Spleen (tissue), 11 donors: ENCODE results near the gene RAC2. TPM values are rescaled to one million over a fixed set of nuclear protein-coding genes. Genes with fewer than 3 reads are reported as not detected.

Source experiments
- DNase-seq: peaks from one replicate; pipeline ENCODE4 v3.0.0-alpha.2; 2020
- H3K27ac ChIP-seq, 8 donors: fragments of 200-600 bp; sonication (generic) in 7 of 8; 1 replicate in 4 of 8; 2 replicates in 4 of 8; pipeline versions ENCODE4 v1.5.0 to v1.8.0; 2016 to 2021; ENCODE audit warnings: inconsistent platforms in 4 of 8, mild to moderate bottlenecking in 4 of 8, moderate library complexity in 1 of 8
- H3K27me3 ChIP-seq, 7 donors: fragments of 200-600 bp; sonication (generic) in 6 of 7; replicated peaks in 1 of 7; 1 replicate in 4 of 7; 2 replicates in 3 of 7; pipeline versions ENCODE4 v1.5.0 to v1.8.0; 2016 to 2021; ENCODE audit warnings: inconsistent platforms in 3 of 7, mild to moderate bottlenecking in 1 of 7
- H3K36me3 ChIP-seq, 6 donors: fragments of 200-600 bp; sonication (generic) in 5 of 6; 1 replicate in 4 of 6; 2 replicates in 2 of 6; pipeline versions ENCODE4 v1.5.0 to v1.8.0; 2016 to 2021; ENCODE audit warnings: inconsistent platforms in 2 of 6
- H3K4me1 ChIP-seq, 6 donors: fragments of 200-600 bp; sonication (generic) in 5 of 6; 1 replicate in 3 of 6; 2 replicates in 3 of 6; pipeline versions ENCODE4 v1.5.0 to v1.8.0; 2016 to 2021; ENCODE audit warnings: inconsistent platforms in 3 of 6
- H3K4me3 ChIP-seq, 8 donors: fragments of 200-600 bp; sonication (generic) in 7 of 8; 1 replicate in 4 of 8; 2 replicates in 4 of 8; pipeline versions ENCODE4 v1.5.0 to v1.8.0; 2016 to 2021; ENCODE audit warnings: inconsistent platforms in 4 of 8, mild to moderate bottlenecking in 4 of 8, moderate library complexity in 2 of 8
- H3K9me3 ChIP-seq, 8 donors: fragments of 200-600 bp; sonication (generic) in 7 of 8; 1 replicate in 4 of 8; 2 replicates in 4 of 8; pipeline versions ENCODE4 v1.5.0 to v1.8.0; 2016 to 2021; ENCODE audit warnings: inconsistent platforms in 4 of 8
- POLR2A ChIP-seq, 3 donors: fragments of 450-650 bp; IDR thresholded peaks; one replicate each; pipeline ENCODE4 v1.5.1; 2017; ENCODE audit warnings: antibody characterized with exemption in 3 of 3, mild to moderate bottlenecking in 1 of 3
- POLR2AphosphoS5 ChIP-seq, 3 donors: sonication (generic); formaldehyde crosslinking; IDR thresholded peaks; one replicate each; pipeline ENCODE4 v1.5.1; 2017; ENCODE audit warnings: antibody characterized with exemption in 3 of 3
- WGBS, 5 donors: extraction: QIAGEN DNeasy Blood & Tissue Kit in 3 of 5; methylation state at CpG; one replicate each; pipeline versions ENCODE4 v1.1.5 to v1.1.7; 2013 to 2018; 5-methylcytosine and 5-hydroxymethylcytosine counted together
- intact Hi-C: fragments of 100-400 bp; cut with DNase I; formaldehyde crosslinking; loops from one replicate; pipeline ENCODE4 v1.15.0; 2023; ENCODE audit warnings: low total_unique reads
- polyA plus RNA-seq, 3 donors: library from polyadenylated mRNA; stranded (reverse); fragments of 200-250 nt; gene quantifications; one replicate each; pipeline ENCODE4 v1.2.1, GENCODE V29; 2013
- total RNA-seq, 7 donors: library from RNA; depleted of rRNA in 3 of 7; stranded (reverse); fragments of >200 nt in 3 of 7; fragmentation: NEBNext Ultra II Directional in 4 of 7; extraction: Animal tissue kit (Norgen Biotek cat#: 25700) in 4 of 7; gene quantifications; one replicate each; pipeline versions ENCODE4 v1.1.0 to v1.2.1, GENCODE V29; 2016 to 2021
- TF ChIP-seq, protein P1 (sequence below), 11 experiments: fragments of 200-600 bp in 7 of 11; fragments of 450-650 bp in 4 of 11; sonication (generic) in 4 of 11; IDR thresholded peaks in 8 of 11; conservative IDR thresholded peaks in 3 of 11; 1 replicate in 7 of 11; 2 replicates in 4 of 11; pipeline versions ENCODE4 v1.4.0 to v1.8.0; 2016 to 2021; ENCODE audit warnings: antibody characterized with exemption in 11 of 11, inconsistent platforms in 4 of 11, mild to moderate bottlenecking in 1 of 11
- donor health status: healthy with polysubstance abuse.
- donor health status: DM: no; HTN: no; CAD: no; lungs with moderate emphysema.
- donor health status: DM: no; HTN: no; CAD: no.
- donor health status: Bipolar disorder and iron deficiency.
- donor health status: healthy.
- donor health status: DM: no; HTN: no; CAD: no.
- donor health status: DM: yes; HTN: yes; CAD: no.

RAC2 gene
- total and polyA plus RNA-seq, 10 donors, result 270 to 493 (median 393) TPM

DNA sequence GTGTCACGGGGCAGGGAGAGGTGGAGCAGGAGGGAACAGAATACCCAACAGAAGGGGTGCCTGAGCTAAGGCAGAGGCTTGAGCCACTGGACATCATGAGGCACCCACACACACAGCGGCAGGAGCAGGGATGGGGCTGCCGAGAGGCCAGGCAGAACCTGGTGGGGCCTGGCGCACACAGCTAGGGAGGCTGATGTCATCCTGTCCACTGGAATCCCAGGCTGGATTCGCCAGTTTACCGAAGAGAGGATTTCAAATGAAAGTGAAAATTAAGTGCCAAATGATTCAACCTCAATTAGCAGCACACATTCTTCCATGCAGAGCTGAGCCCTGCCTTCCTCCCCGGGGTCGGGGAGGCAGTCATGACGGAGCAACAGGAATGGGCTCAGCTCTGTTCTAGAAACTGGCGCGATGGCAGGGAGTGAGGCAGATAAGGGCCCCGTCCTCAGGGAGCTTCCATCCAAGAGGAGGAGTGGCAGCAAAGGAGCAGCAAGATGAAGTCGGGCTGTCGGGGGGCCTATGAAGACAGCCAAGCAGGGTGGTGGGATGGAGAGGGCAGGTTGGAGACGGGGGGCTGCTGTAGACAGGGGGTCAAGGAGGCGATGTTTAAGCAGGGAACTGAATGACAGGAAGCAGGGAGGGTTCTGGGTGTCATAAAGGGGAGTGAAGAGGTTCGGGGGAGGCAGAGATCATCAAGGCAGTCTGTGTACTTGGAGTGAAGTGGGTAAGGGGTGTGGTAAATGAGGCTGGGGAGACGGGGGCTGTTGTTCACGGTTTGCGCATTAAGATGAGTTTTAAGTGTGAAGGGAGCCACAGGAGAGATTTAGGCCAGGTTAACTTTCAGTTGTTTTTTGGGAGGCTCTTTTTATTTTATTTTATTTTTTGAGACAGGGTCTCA lies 6.4 kb downstream of the RAC2 start:
- no peaks in the 10 kb centered on the region for H3K9me3 ChIP-seq
- WGBS, 5 donors, result 68 to 79% (median 75%) methylated on average over 20 of the region's 20 CpGs
- H3K4me3 ChIP-seq, result peak overlapping the region in 4 of 8 donors; percentile 1 to 56 (median 12)
- intact Hi-C loops, result no loop called here
- H3K36me3 ChIP-seq, result peaks cover 0 to 96% (median 58%) of the 10 kb centered on the region in 6 donors
- TF ChIP-seq, protein P1, sequence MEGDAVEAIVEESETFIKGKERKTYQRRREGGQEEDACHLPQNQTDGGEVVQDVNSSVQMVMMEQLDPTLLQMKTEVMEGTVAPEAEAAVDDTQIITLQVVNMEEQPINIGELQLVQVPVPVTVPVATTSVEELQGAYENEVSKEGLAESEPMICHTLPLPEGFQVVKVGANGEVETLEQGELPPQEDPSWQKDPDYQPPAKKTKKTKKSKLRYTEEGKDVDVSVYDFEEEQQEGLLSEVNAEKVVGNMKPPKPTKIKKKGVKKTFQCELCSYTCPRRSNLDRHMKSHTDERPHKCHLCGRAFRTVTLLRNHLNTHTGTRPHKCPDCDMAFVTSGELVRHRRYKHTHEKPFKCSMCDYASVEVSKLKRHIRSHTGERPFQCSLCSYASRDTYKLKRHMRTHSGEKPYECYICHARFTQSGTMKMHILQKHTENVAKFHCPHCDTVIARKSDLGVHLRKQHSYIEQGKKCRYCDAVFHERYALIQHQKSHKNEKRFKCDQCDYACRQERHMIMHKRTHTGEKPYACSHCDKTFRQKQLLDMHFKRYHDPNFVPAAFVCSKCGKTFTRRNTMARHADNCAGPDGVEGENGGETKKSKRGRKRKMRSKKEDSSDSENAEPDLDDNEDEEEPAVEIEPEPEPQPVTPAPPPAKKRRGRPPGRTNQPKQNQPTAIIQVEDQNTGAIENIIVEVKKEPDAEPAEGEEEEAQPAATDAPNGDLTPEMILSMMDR (IDR thresholded peaks at IDR 0.05 in 8 of 11, conservative IDR thresholded peaks at IDR 0.05 in 3 of 11), result no peak
- TF ChIP-seq POLR2AphosphoS5 (IDR thresholded peaks at IDR 0.05) (peak in 1 of 3 donors; percentile 52), POLR2A (IDR thresholded peaks at IDR 0.05) (no peak)
- H3K27me3 ChIP-seq, result peaks cover 0 to 26% (median 0%) of the 10 kb centered on the region in 7 donors
- DNase-seq, result peak; percentile 74
- peak overlapping the region; percentile 7 to 99 (median 94) for H3K27ac ChIP-seq
- H3K4me1 ChIP-seq, result peaks cover 66 to 100% (median 100%) of the 10 kb centered on the region in 6 donors

DNA sequence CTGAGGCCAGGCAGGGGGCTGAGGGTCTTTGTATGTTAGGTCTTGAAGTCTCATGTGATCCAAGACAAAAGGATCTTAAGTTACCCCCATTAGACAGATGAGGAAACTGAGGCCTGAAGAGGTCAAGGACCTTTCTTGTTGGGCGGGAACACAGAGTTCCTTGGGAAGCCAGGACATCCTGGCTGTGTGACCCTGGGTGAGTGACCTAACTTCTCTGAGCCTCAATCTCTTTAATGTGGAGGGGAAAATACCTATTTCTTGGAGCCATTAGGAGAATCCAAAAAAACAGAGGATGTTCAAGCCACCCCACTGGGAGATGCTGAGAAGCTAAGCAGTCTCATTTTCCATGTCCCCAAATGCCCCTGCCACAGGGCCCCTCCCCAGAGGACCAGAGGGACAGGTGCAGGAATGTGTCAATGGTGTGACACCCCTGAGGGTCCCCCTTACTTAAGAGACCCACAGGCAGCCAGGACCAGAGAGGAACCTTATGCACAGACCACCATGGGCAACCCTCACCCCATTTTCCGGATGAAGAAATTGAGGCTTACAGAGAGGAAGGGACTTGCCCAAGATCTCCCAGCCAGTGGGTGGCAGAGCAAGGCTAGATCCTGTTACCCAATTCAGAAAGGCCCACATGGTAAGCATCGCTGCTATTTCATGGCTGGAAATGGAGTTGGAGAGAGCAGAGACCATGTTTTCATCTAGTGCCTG lies 8.0 kb downstream of the RAC2 start:
- 56 to 80% (median 74%) methylated on average over 3 of the region's 3 CpGs for WGBS, 5 donors
- Histone ChIP-seq H3K9me3 (no peaks in the 10 kb centered on the region), H3K27ac (peak overlapping the region; percentile 21 to 99 (median 92)), H3K4me1 (peaks cover 58 to 100% (median 100%) of the 10 kb centered on the region in 6 donors), H3K4me3 (peak overlapping the region in 1 of 8 donors; percentile 56), H3K36me3 (peaks cover 0 to 100% (median 64%) of the 10 kb centered on the region in 6 donors), H3K27me3 (peaks cover 0 to 11% (median 0%) of the 10 kb centered on the region in 7 donors)
- TF ChIP-seq, protein P1 (IDR thresholded peaks at IDR 0.05 in 8 of 11, conservative IDR thresholded peaks at IDR 0.05 in 3 of 11), result no peak
- TF ChIP-seq POLR2A (IDR thresholded peaks at IDR 0.05) (no peak), POLR2AphosphoS5 (IDR thresholded peaks at IDR 0.05) (no peak)
- intact Hi-C loops, result no loop called here
- DNase-seq, result peak; percentile 50

DNA sequence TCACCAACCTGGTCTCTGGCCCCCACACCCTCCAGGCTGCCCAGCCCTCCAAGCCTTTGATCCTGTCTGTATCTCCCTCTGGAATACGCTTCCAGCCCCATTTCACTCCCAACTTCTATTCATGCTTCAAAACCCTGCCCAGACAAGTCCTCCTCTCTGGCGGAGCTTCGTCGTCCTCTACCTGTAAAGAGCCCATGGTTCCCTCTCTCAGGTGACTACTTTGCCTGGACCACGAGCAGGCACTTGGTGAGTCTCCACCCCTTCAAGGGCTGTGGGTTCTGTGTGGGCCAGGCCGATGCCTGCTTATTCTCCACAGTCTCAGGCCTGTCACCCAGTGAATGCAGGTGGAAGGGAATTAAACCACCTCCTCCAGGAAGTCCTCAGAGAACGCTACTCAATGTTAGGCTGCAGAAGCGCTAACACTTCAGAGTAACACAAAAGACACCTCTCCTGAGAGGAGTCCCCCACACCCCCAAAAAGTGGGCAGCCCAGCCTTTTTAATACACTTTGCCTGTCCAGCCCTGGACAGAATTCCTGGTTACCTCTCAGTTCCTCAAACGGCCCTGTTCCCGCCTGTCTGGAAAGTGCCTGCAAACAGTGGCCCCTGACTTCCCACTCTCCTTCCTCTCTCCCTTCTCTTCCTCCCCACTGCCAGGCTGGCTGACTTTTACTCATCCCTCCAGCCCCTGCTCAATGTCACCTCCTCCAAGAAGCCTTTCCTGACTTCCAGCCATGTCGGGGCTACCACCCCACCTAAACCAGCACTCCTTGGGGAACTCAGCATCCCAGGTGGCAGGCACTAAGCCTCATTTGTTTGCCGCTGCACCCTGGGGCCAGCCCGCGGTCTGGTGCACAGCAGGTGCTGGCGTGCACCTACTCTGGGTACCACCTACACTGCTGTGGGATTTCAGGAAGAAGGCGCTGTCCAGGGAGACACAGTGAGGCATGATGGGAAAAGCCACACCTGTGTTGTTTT lies 9.0 kb downstream of the RAC2 start:
- peak in 2 of 3 donors; percentile 56 to 68 for TF ChIP-seq POLR2AphosphoS5 (IDR thresholded peaks at IDR 0.05)
- TF ChIP-seq POLR2A (IDR thresholded peaks at IDR 0.05), result no peak
- DNase-seq, result peak; percentile 73
- Histone ChIP-seq H3K27me3 (peaks cover 0 to 8% (median 0%) of the 10 kb centered on the region in 7 donors), H3K9me3 (no peaks in the 10 kb centered on the region), H3K4me1 (peaks cover 47 to 100% (median 100%) of the 10 kb centered on the region in 6 donors), H3K36me3 (peaks cover 0 to 99% (median 57%) of the 10 kb centered on the region in 6 donors), H3K27ac (peak overlapping the region in 7 of 8 donors; percentile 51 to 99 (median 94)), H3K4me3 (peak overlapping the region in 1 of 8 donors; percentile 56)
- 62 to 75% (median 70%) methylated on average over 16 of the region's 16 CpGs for WGBS, 5 donors
- intact Hi-C loops, result no loop called here
